Caco-2 (cell line): ENCODE results near the gene MYO15B. TPM values are rescaled to one million over a fixed set of nuclear protein-coding genes. Genes with fewer than 3 reads are reported as not detected.

ENCODE experiments used
- BruUV-seq: library from RNA; stranded (reverse); fragments of 400-500 nt; replicated peaks from 2 replicates; lab custom pipeline; 2021; lab: Mats Ljungman, UMichigan
- CTCF ChIA-PET: fragments of 300-600 bp; sonication (Branson Sonifier 250); formaldehyde crosslinking; loops from one replicate; lab custom pipeline; 2022; ENCODE audit warnings: antibody characterized with exemption; lab: Charles Lee
- POLR2A ChIA-PET: fragments of 300-600 bp; sonication (Branson Sonifier 250); formaldehyde crosslinking; loops from one replicate; lab custom pipeline; 2022; ENCODE audit warnings: antibody characterized with exemption; lab: Charles Lee
- DNase-seq, 2 experiments: peaks; one replicate each; pipeline versions ENCODE4 v3.0.0 to v3.0.0-alpha.2; 2020 to 2022
- H3K27me3 ChIP-seq: replicated peaks from 2 replicates; pipeline ENCODE4 v1.6.0; 2011; ENCODE audit warnings: low read length; ENCODE audit not compliant: control insufficient read depth, insufficient read depth
- H3K36me3 ChIP-seq: 2 replicates; pipeline ENCODE4 v1.5.1; 2011; ENCODE audit warnings: low read length; ENCODE audit not compliant: control insufficient read depth, insufficient read depth
- H3K4me1 ChIP-seq: fragments of 250-450 bp; sonication (Bioruptor Pico); 2 replicates; pipeline ENCODE4 v1.5.1; 2020; ENCODE audit warnings: mild to moderate bottlenecking
- H3K4me3 ChIP-seq: 2 replicates; pipeline ENCODE4 v1.5.1; 2011; ENCODE audit warnings: low read depth, mild to moderate bottlenecking, control low read depth, low read length
- H3K9me3 ChIP-seq: fragments of 250-450 bp; sonication (Bioruptor Pico); 2 replicates; pipeline ENCODE4 v1.5.1; 2020; ENCODE audit warnings: mild to moderate bottlenecking, moderate library complexity
- H3K27ac Mint-ChIP-seq: one replicate; pipeline ENCODE4 v1.8.0; 2022; ENCODE audit warnings: mixed read lengths; ENCODE audit not compliant: unreplicated experiment
- H3K27me3 Mint-ChIP-seq: one replicate; pipeline ENCODE4 v1.8.0; 2022; ENCODE audit warnings: mixed read lengths; ENCODE audit not compliant: insufficient read depth, unreplicated experiment
- H3K36me3 Mint-ChIP-seq: one replicate; pipeline ENCODE4 v1.8.0; 2022; ENCODE audit warnings: mild to moderate bottlenecking, mixed read lengths; ENCODE audit not compliant: insufficient read depth, unreplicated experiment
- H3K4me1 Mint-ChIP-seq: one replicate; pipeline ENCODE4 v1.8.0; 2022; ENCODE audit warnings: low read depth, mixed read lengths; ENCODE audit not compliant: unreplicated experiment
- H3K4me3 Mint-ChIP-seq: one replicate; pipeline ENCODE4 v1.8.0; 2022; ENCODE audit warnings: mild to moderate bottlenecking, moderate library complexity, mixed read lengths; ENCODE audit not compliant: unreplicated experiment
- H3K9me3 Mint-ChIP-seq: one replicate; pipeline ENCODE4 v1.8.0; 2022; ENCODE audit warnings: mixed read lengths; ENCODE audit not compliant: unreplicated experiment
- intact Hi-C: fragments of 100-400 bp; cut with micrococcal nuclease; formaldehyde crosslinking; loops from one replicate; pipeline ENCODE4 v1.10.0; 2022; ENCODE audit not compliant: unreplicated experiment
- total RNA-seq: library from RNA; stranded (reverse); gene quantifications from 2 replicates; pipeline ENCODE4 v1.2.3, GENCODE V29; 2022
- TF ChIP-seq, protein P1 (sequence below), 2 experiments: fragments of 200-600 bp in 1 of 2; IDR thresholded peaks; 1 replicate in 1 of 2; 2 replicates in 1 of 2; pipeline versions ENCODE4 v1.5.1 to v1.8.0; 2011 to 2022; ENCODE audit warnings: antibody characterized with exemption in 1 of 2, control low read depth in 1 of 2, inconsistent platforms in 1 of 2, low read depth in 1 of 2, low read length in 1 of 2, mild to moderate bottlenecking in 1 of 2, moderate library complexity in 1 of 2; ENCODE audit not compliant: insufficient read depth in 1 of 2, severe bottlenecking in 1 of 2, unreplicated experiment in 1 of 2

MYO15B gene
- total RNA-seq, 1 experiment from 2014 or later = 12.3 TPM

DNA sequence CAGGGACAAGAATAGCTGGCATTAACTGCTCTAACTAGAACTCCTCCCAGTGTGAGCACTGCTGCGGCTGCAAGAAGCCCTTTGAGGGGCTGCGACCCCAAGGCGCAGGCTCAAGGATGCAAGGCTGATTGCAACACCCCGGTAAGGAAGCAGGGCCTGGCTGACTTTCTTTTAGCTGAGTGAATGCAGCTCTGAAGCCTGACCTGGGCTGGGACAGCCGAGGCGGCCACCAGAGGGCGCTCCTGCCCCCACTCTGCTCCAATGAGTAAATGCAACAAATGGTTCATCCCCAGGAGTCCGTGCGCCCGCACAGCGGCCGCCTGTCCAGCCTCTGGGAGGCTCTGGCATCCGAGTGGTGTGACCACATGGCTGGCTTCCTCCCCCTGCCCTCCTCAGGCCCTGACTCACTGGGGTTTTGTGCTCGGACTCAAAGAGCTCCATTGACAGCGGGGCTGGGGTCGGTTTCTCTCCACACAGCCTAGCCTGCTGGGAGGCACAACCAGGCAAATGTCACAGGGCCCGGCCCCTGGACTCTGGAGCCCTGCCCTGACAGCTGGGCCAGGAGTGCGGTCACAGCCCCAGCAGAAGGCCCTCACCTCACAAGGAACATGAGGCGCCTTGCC is 45.4 kb downstream of the MYO15B start, which contains the start of gene SMIM5:
SMIM5 (plus strand) TSS at position 572 of the 623 bp plus-strand sequence. CDS start 6,768 bp downstream, outside the sequence.
- BruUV-seq = no TSS peak
- Mint-ChIP-seq H3K4me3 (peak within 1 kb of the TSS; percentile 41), H3K9me3 (no peaks in the 10 kb centered on the region), H3K27me3 (no peaks in the 10 kb centered on the region), H3K4me1 (peaks cover 9% of the 10 kb centered on the region), H3K36me3 (peaks cover 28% of the 10 kb centered on the region), H3K27ac (peak within 1 kb of the TSS; percentile 70)
- H3K36me3 ChIP-seq = peaks cover 7% of the 10 kb centered on the region
- peaks cover 19% of the 10 kb centered on the region for H3K4me1 ChIP-seq
- no peaks in the 10 kb centered on the region for H3K9me3 ChIP-seq
- H3K27me3 ChIP-seq = no peaks in the 10 kb centered on the region
- TF ChIP-seq, protein P1, sequence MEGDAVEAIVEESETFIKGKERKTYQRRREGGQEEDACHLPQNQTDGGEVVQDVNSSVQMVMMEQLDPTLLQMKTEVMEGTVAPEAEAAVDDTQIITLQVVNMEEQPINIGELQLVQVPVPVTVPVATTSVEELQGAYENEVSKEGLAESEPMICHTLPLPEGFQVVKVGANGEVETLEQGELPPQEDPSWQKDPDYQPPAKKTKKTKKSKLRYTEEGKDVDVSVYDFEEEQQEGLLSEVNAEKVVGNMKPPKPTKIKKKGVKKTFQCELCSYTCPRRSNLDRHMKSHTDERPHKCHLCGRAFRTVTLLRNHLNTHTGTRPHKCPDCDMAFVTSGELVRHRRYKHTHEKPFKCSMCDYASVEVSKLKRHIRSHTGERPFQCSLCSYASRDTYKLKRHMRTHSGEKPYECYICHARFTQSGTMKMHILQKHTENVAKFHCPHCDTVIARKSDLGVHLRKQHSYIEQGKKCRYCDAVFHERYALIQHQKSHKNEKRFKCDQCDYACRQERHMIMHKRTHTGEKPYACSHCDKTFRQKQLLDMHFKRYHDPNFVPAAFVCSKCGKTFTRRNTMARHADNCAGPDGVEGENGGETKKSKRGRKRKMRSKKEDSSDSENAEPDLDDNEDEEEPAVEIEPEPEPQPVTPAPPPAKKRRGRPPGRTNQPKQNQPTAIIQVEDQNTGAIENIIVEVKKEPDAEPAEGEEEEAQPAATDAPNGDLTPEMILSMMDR (IDR thresholded peaks at IDR 0.05; ENCODE audit: insufficient read depth in 1 of 2, low read depth in 1 of 2, low read length in 1 of 2, severe bottlenecking in 1 of 2, unreplicated experiment in 1 of 2) = peak; percentile 95 to 98
- CTCF ChIA-PET = interaction anchor here (0.5 to 3.1 kb wide), 45 partner anchors 8 to 674 kb away, joined by 3 to 143 read pairs (median 5); partner anchors contain the start of genes GALK1, ITGB4, MIF4GD and TMEM94
- DNase-seq = peak; percentile 86 to 91
- no peak within 1 kb of the TSS for H3K4me3 ChIP-seq
- POLR2A ChIA-PET = interaction anchor here (0.5 to 2.1 kb wide), 5 partner anchors 13 to 147 kb away, joined by 3 to 13 read pairs (median 4); partner anchors contain the start of genes RECQL5 and SAP30BP
- intact Hi-C loops = loop anchor here (1.0 to 2.0 kb wide), 3 partner anchors 14 to 115 kb away; a partner anchor contains a TSS

DNA sequence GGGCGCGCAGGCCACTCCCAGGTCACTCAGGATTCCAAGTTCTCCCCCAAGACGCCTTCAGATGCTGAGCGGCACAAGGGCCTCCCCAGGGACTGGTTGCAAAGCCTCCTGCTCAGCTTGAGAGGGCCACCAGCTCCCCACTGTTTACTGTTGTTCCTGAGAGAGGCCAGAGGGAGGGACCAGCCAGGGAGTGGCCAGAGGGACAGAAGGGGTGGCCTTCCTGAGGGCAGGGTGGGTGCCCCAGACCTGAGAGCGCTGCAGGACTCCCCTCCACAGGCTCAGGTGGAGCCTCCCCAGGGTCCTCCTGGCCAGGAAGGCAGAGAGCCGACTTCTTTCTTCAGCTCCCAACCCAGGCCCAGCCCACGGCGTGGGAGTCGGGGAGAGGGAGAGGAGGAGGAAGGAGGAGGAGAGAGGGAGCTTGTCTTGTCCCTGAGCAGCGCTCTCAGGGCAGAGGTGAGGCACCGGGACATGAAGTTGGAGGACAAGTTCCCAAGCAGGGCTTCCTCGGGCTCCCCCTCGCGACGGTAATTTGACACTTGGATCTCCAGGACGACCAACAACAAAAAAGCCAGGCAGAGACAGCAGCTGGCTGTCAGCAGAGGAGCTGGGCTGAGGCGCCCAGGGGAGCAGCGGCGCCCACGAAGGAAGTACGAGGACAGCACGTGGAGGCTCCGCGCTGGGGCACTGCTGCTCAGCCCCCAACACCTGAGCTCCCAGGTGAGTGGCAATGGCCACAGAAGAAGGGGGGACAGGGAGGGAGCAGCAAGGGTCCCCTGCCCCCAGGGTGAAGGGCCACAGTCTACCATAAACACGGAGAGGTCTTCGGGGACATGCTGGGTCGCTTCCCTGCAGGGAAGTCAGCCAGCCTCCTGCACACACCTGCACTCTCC is 46.1 kb downstream of the MYO15B start:
- peaks cover 19% of the 10 kb centered on the region for H3K4me1 ChIP-seq
- peaks cover 6% of the 10 kb centered on the region for H3K36me3 ChIP-seq
- intact Hi-C loops = loop anchor here (1.0 to 2.0 kb wide), 3 partner anchors 13 to 115 kb away; a partner anchor contains a TSS
- H3K4me3 ChIP-seq = no peak overlapping the region
- TF ChIP-seq, protein P1 (IDR thresholded peaks at IDR 0.05; ENCODE audit: insufficient read depth in 1 of 2, low read depth in 1 of 2, low read length in 1 of 2, severe bottlenecking in 1 of 2, unreplicated experiment in 1 of 2) = peak; percentile 60 to 91
- POLR2A ChIA-PET = interaction anchor here (1.2 to 2.1 kb wide), 4 partner anchors 12 to 146 kb away, joined by 3 to 13 read pairs (median 4); partner anchors contain the start of genes RECQL5 and SAP30BP
- Mint-ChIP-seq H3K27ac (peak overlapping the region; percentile 70), H3K9me3 (no peaks in the 10 kb centered on the region), H3K4me3 (peak overlapping the region; percentile 41), H3K27me3 (no peaks in the 10 kb centered on the region), H3K36me3 (peaks cover 22% of the 10 kb centered on the region), H3K4me1 (peaks cover 9% of the 10 kb centered on the region)
- no peaks in the 10 kb centered on the region for H3K9me3 ChIP-seq
- BruUV-seq = no TSS peak
- peak; percentile 94 to 95 for DNase-seq
- H3K27me3 ChIP-seq = no peaks in the 10 kb centered on the region
- CTCF ChIA-PET = interaction anchor here (0.6 to 3.1 kb wide), 44 partner anchors 7 to 363 kb away, joined by 3 to 143 read pairs (median 5); partner anchors contain the start of genes GALK1, ITGB4, MIF4GD and TMEM94
